Activated naive CD4-positive, alpha-beta T cell treated with Interleukin-2 at 50 U/mL for 16 hours (primary cell): ENCODE measurements around the gene SUSD6.
"Not testable (repeated sequence)": the region's sequence is repeated elsewhere in the genome, so short reads cannot be mapped to it uniquely, and the experiment has no call there.

ENCODE experiments used
- DNase-seq: peaks from one replicate; pipeline ENCODE4 v3.0.0-alpha.2; 2020

The SUSD6 gene

DNA sequence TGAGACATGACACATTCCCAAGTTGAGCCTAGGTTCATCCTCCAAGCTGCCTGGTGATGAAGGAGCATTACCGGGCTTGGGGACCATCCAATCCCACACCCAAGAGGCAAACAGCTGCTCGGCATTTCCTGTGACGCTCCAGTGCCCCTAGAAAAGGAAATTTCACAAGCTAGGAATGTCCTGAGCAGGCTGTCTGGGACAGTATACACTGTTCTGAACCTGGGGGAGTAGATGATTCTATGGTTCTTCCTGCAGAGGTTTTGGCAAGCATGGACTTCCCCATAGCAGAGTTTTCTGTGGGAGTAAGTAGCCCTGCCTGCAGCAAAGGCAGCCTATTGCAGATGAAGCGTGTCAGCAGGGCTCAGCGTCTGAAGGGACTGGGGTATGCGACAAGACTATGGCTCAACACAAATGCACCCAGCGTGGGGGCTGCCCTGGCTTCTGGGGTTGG, 108.1 kb downstream of the SUSD6 start:
- DNase-seq, result no peak

- no peak for DNase-seq
Measured at GRCh38 chr14:69720912-69721311, 109.5 kb downstream of the SUSD6 start.

DNA sequence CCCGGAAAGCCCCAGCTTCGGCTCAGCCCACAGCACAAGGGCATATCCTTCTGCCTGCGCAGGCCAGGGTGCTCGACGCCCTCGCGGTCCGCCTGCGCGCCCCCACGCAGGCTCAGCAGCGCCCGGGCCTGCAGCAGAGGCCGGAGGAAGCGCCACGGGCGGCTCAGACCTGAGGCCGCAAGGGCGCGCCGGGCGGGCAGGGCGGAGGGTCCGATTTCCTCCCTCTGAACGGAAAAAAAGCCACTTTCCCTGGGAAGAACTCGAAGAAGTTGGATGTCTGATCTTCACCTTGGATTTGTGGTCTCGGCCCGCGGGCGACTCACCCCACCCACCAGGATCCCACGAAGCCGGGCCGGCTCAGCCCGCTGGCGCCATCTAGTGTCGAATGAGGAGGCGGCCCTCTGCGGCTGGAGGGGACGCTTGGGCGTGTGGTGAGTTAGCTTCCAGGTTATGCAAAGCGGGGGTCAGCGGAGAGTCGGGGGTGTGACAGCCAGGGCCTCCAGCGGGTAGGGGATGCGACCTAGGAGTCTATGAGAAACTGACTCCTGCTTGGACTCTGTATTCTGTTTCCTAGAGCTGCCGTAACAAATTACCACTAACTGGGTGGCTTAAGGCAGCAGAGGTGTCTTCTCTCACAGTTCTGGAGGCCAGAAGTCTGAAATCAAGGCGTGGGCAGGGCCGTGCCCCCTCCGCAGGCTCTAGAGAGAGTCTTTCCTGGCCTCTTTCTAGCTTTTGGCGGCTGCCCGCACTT, 115.5 kb downstream of the SUSD6 start:
- peak; percentile 85 for DNase-seq

DNA sequence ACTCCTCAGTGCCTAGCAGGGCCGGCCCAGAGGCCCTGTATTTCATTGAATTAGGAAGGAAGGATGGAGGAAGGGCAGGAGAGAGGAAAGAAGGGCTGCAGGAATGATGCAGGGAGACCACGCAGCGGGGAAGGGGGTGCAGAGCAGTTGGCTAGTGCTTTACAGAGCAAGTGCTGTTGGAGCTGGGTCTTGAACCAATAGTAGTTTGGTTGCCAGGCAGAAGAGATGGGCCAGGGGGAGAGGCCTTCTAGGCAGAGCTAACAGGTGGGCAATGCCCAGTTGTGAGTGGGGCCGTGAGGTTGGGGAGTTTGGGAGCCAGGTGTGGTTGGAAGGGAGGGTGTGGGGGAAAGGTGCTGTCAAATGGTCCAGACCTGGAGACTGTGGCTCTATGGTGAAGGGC, 116.5 kb downstream of the SUSD6 start:
- DNase-seq, result no peak

GRCh38 chr14:69731919-69732598, 120.7 kb downstream of the SUSD6 start:
- not testable (repeated sequence) for DNase-seq

DNA sequence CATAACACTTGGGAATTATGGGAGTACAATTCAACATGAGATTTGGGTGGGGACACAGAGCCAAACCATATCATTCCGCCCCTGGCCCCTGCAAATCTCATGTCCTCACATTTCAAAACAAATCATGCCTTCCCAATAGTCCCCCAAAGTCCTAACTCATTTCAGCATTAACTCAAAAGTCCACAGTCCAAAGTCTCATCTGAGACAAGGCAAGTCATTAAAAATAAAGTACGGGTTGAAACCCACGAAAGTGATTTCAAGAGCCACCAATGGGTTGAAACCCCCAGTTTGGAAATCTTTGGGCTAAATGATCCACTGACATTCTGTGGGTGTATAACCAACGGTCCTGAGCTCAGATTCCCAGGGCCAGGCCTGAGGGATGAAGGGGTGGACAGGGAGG, 125.0 kb downstream of the SUSD6 start:
- not testable (repeated sequence) for DNase-seq

DNA sequence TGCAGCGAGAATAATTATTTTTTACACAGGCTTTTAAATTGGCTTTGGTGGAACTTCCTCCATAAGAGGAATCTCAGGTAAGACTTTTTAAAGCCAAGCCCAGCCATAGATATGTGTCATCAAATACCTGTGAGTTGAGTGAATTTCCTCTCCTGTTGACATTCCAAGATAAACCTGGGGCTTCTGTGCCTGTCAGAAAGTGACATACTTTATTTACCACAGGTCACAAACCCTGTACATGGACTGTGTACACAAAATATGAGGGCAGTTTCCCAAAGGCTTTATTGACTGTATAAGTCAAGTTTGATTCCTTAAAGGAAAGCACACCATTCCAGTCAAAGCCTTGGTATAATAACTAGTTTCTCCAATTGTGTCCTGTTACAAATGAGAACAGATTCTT, 129.7 kb downstream of the SUSD6 start:
- no peak for DNase-seq

DNA sequence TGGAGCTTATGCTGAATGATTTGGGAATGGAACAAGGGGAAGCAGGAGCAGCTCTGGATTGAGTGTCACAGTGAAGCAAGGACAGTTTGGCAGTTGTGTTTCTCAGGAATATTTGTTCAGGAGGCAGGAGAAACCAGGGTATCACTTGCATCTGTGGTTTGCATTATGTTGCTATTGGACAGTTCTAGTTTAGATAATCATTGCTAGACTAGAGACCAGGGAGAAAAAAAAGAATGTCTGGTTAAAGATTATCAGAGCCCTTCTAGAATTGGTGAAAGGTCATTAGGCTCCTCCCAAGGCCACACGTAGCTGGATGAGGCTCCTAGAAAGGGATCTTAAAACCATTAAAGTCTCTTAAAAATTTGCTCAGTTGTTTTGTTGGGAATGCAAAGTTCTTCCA, 138.6 kb downstream of the SUSD6 start:
- no peak for DNase-seq

DNA sequence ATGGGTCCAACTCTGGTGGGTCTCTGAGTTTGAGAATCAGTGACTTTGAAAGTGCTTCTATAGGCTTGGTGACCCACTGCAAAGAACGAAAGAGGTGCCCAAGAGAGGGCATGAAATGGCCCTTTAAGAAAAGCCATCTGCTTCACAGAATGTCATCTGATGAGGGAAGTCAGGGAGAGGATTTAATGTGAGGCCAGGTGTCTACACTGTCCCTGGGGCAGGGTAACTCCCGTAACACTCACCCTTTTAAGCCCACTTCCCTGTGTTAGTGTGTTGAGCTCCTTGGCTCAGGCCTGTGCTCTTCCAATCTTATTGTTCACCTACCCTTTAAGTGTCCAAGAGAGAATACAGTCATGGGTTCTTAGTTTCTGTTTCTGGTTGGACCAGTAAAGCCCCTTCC, 139.1 kb downstream of the SUSD6 start:
- DNase-seq, result no peak

- DNase-seq, result no peak
Measured at GRCh38 chr14:69752773-69753172, 141.4 kb downstream of the SUSD6 start.

DNA sequence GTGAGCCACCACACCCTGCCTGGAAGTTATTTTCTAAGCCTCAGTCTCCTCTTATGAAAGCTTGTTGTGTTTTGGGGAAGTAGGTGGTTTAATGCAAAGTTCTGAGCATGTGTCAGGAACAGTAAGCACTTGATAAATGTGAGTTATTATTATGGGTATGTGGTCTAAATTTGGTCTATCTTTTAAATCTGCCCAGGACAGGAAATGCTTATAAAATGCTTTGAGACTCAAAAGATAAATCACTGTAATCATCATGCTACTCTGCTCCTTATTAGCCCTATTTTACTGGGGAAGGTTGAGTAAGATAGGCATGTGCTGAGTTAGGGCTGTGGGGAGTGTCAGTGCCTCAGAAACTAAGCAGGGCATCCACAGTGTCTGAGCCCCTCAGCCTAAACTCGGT, 142.5 kb downstream of the SUSD6 start:
- DNase-seq, result no peak

DNA sequence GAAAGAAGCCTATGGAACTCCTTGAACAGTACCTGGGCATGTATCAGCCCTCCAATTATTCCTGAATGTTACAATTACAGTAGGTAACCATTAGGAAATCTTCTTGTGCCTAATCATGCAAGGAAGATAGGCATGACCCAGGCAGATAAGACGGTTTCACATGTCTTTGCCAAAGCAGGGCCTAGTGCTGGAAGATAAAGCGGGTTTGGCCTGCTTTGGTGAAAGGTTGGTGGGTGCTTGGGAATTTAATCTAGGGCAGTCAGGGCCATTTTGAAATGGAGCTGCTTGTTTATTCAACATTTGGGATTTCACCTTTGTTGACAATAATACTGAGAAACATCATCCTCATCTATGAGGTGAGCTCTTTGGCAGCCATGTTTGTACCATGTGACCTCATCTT, 143.1 kb downstream of the SUSD6 start:
- DNase-seq, result no peak

- DNase-seq, result no peak
Measured at GRCh38 chr14:69755296-69755695, 143.9 kb downstream of the SUSD6 start.

GRCh38 chr14:69755784-69756183, 144.4 kb downstream of the SUSD6 start:
- no peak for DNase-seq

GRCh38 chr14:69756298-69756697, 144.9 kb downstream of the SUSD6 start:
- DNase-seq, result no peak

GRCh38 chr14:69760810-69761209, 149.4 kb downstream of the SUSD6 start:
- DNase-seq, result no peak

- no peak for DNase-seq
Measured at GRCh38 chr14:69763761-69764510, 152.5 kb downstream of the SUSD6 start.
